Left hindlimb (tissue), 1 donor: Measurements from ENCODE around the gene RABL2A.
"Not testable (repeated sequence)": the region's sequence is repeated elsewhere in the genome, so short reads cannot be mapped to it uniquely, and the experiment has no call there.

Source experiments
- DNase-seq: peaks from one replicate; pipeline ENCODE4 v3.0.0-alpha.2; 2018

RABL2A gene

GRCh38 chr2:113690871-113691270 lies 63.8 kb downstream of the RABL2A start:
- DNase-seq, result not testable (repeated sequence)
